Mesenchymal stem cell (in vitro differentiated cells and primary cell): ENCODE measurements around the gene SLC37A4.
A peak's percentile ranks its signal among the peaks of the same experiment; 100 is the strongest.

Experiments used
- DNase-seq: peaks from one replicate; pipeline ENCODE4 v3.0.0-alpha.2; 2013
- H2AFZ ChIP-seq: one replicate; pipeline ENCODE4 v1.6.1; 2013; ENCODE audit warnings: low read depth, mild to moderate bottlenecking, control low read depth, inconsistent platforms, low read length, moderate library complexity
- H2AK5ac ChIP-seq: 2 replicates; pipeline ENCODE4 v1.6.1; 2013; ENCODE audit warnings: low read length, moderate library complexity, mild to moderate bottlenecking, inconsistent platforms; ENCODE audit not compliant: severe bottlenecking
- H2BK120ac ChIP-seq: one replicate; pipeline ENCODE4 v1.6.1; 2013; ENCODE audit warnings: low read depth, mild to moderate bottlenecking, inconsistent platforms, low read length, moderate library complexity
- H2BK12ac ChIP-seq, 2 experiments: one replicate each; pipeline ENCODE4 v1.6.1; 2013; ENCODE audit warnings: inconsistent platforms in 2 of 2, low read length in 2 of 2, mild to moderate bottlenecking in 2 of 2, moderate library complexity in 2 of 2, control low read depth in 1 of 2
- H2BK15ac ChIP-seq: one replicate; pipeline ENCODE4 v1.6.1; 2013; ENCODE audit warnings: mild to moderate bottlenecking, low read depth, inconsistent platforms; ENCODE audit not compliant: poor library complexity, severe bottlenecking
- H2BK5ac ChIP-seq: 2 replicates; pipeline ENCODE4 v1.6.1; 2013; ENCODE audit warnings: low read depth, mild to moderate bottlenecking, low read length, control low read depth, inconsistent platforms; ENCODE audit not compliant: poor library complexity, severe bottlenecking
- H3K14ac ChIP-seq, 2 experiments: one replicate each; pipeline ENCODE4 v1.6.1; 2013; ENCODE audit warnings: inconsistent platforms in 2 of 2, low read length in 2 of 2, control low read depth in 1 of 2, mild to moderate bottlenecking in 1 of 2, moderate library complexity in 1 of 2
- H3K18ac ChIP-seq, 2 experiments: one replicate each; pipeline ENCODE4 v1.6.1; 2013; ENCODE audit warnings: inconsistent platforms in 2 of 2, low read length in 2 of 2, control low read depth in 1 of 2, low read depth in 1 of 2, mild to moderate bottlenecking in 1 of 2
- H3K23ac ChIP-seq, 2 experiments: one replicate each; pipeline ENCODE4 v1.6.1; 2013; ENCODE audit warnings: inconsistent platforms in 2 of 2, low read length in 2 of 2, mild to moderate bottlenecking in 2 of 2, moderate library complexity in 2 of 2, control low read depth in 1 of 2
- H3K27ac ChIP-seq: 2 replicates; pipeline ENCODE4 v1.5.1; 2013; ENCODE audit warnings: mild to moderate bottlenecking, moderate library complexity, low read length, control low read depth, inconsistent platforms; ENCODE audit not compliant: poor library complexity, severe bottlenecking
- H3K27me3 ChIP-seq, 2 experiments: 2 replicates each; pipeline versions ENCODE4 v1.6.1 to v1.7.0; 2013; ENCODE audit warnings: low read length in 2 of 2, mild to moderate bottlenecking in 2 of 2, moderate library complexity in 2 of 2, control low read depth in 1 of 2, inconsistent platforms in 1 of 2; ENCODE audit not compliant: control insufficient read depth in 1 of 2, insufficient read depth in 1 of 2
- H3K36me3 ChIP-seq, 2 experiments: 2 replicates each; pipeline versions ENCODE4 v1.6.1 to v1.7.0; 2013; ENCODE audit warnings: low read length in 2 of 2, control low read depth in 1 of 2, inconsistent platforms in 1 of 2, low read depth in 1 of 2, mild to moderate bottlenecking in 1 of 2; ENCODE audit not compliant: insufficient read depth in 2 of 2, control insufficient read depth in 1 of 2
- H3K4ac ChIP-seq, 2 experiments: one replicate each; pipeline ENCODE4 v1.6.1; 2013; ENCODE audit warnings: inconsistent platforms in 2 of 2, low read length in 2 of 2, mild to moderate bottlenecking in 2 of 2, moderate library complexity in 2 of 2, control low read depth in 1 of 2, low read depth in 1 of 2
- H3K4me1 ChIP-seq: 2 replicates; pipeline ENCODE4 v1.6.1; 2013; ENCODE audit warnings: low read depth, low read length, control low read depth; ENCODE audit not compliant: control insufficient read depth, insufficient read depth
- H3K4me2 ChIP-seq: 2 replicates; pipeline ENCODE4 v1.6.1; 2013; ENCODE audit warnings: low read length, mild to moderate bottlenecking, inconsistent platforms; ENCODE audit not compliant: poor library complexity, severe bottlenecking
- H3K4me3 ChIP-seq, 2 experiments: 2 replicates each; pipeline versions ENCODE4 v1.5.1 to v1.7.0; 2013; ENCODE audit warnings: low read length in 2 of 2, mild to moderate bottlenecking in 2 of 2, control low read depth in 1 of 2, low read depth in 1 of 2; ENCODE audit not compliant: insufficient read depth in 1 of 2
- H3K79me1 ChIP-seq: replicated peaks from 2 replicates; pipeline ENCODE4 v1.6.1; 2013; ENCODE audit warnings: mild to moderate bottlenecking, control low read depth, low read length, inconsistent platforms; ENCODE audit not compliant: poor library complexity, severe bottlenecking
- H3K9ac ChIP-seq: 2 replicates; pipeline ENCODE4 v1.7.0; 2013; ENCODE audit warnings: mild to moderate bottlenecking, low read length, moderate library complexity
- H3K9me3 ChIP-seq: 2 replicates; pipeline ENCODE4 v1.7.0; 2013; ENCODE audit warnings: mild to moderate bottlenecking, low read length; ENCODE audit not compliant: control insufficient read depth
- H4K8ac ChIP-seq: one replicate; pipeline ENCODE4 v1.6.1; 2013; ENCODE audit warnings: inconsistent platforms, mild to moderate bottlenecking, low read length, moderate library complexity
- H4K91ac ChIP-seq: one replicate; pipeline ENCODE4 v1.6.1; 2013; ENCODE audit warnings: mild to moderate bottlenecking, low read length, inconsistent platforms
- WGBS: methylation state at CpG from one replicate; pipeline ENCODE4 v1.1.7; 2013; ENCODE audit warnings: mixed read lengths; 5-methylcytosine and 5-hydroxymethylcytosine counted together

The SLC37A4 gene

DNA sequence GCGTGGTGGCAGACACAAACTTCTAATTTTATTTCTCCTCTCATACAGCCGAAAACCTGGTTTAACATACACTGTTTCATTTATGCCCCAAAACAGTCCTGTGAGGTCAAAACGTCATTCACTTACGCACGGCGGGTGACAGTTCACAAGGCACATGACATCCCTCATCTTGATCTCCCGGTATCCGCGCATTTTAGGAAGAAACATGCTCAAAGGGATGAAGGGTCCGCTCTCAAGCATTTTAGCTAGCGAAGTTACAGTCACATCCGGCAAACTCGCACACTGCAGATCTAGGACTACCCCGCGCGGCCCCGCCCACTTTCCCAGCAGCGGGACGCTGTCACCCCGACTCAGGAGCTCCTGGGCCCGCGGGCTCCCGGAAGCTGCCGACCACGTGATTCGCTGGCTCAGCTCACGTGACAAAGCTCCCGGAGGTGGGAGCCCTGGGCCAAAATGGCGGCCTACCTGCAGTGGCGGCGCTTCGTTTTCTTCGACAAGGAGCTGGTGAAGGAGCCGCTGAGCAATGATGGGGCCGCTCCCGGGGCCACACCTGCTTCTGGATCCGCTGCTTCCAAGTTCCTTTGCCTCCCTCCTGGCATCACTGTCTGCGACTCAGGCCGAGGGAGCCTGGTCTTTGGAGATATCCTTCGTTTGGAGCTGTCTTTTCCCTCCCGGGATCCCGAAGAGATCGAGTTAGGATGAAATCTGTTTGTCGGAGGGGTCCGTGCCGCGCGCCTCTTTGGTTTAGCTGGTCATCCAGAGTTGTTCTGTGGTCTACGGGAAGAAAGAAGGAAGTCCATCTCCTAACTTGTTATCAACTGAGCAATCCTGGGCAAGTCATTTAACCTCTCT, 36.9 kb upstream of the SLC37A4 start, which contains the start of gene VPS11:
Gene VPS11 (plus strand): TSS at position 448 of the 852 bp plus-strand sequence. CDS start 6 bp downstream, at position 454.
- Histone ChIP-seq H4K91ac (peak within 1 kb of the TSS; percentile 36), H3K4me2 (peak within 1 kb of the TSS; percentile 71), H3K9ac (peak within 1 kb of the TSS; percentile 98), H4K8ac (peak within 1 kb of the TSS; percentile 77), H3K27me3 (no peaks in the 10 kb centered on the region), H3K79me1 (peaks cover 21% of the 10 kb centered on the region), H2BK12ac (peak within 1 kb of the TSS in 1 of 2 experiments; percentile 42), H2AFZ (peak within 1 kb of the TSS; percentile 100), H3K4me3 (peak within 1 kb of the TSS; percentile 84 to 98), H3K27ac (peak within 1 kb of the TSS; percentile 64), H2BK5ac (peak within 1 kb of the TSS; percentile 48), H3K36me3 (peaks cover 19 to 30% of the 10 kb centered on the region in 2 experiments), H3K18ac (peak within 1 kb of the TSS; percentile 23 to 97), H2BK120ac (no peak within 1 kb of the TSS), H3K23ac (peak within 1 kb of the TSS in 1 of 2 experiments; percentile 72), H3K4me1 (peaks cover 3% of the 10 kb centered on the region), H2AK5ac (no peak within 1 kb of the TSS), H3K9me3 (no peaks in the 10 kb centered on the region), H3K14ac (peak within 1 kb of the TSS in 1 of 2 experiments; percentile 95), H3K4ac (peak within 1 kb of the TSS; percentile 19 to 96), H2BK15ac (no peak within 1 kb of the TSS)
- peak; percentile 97 for DNase-seq
- under 1% methylated on average over 48 of the region's 49 CpGs for WGBS

DNA sequence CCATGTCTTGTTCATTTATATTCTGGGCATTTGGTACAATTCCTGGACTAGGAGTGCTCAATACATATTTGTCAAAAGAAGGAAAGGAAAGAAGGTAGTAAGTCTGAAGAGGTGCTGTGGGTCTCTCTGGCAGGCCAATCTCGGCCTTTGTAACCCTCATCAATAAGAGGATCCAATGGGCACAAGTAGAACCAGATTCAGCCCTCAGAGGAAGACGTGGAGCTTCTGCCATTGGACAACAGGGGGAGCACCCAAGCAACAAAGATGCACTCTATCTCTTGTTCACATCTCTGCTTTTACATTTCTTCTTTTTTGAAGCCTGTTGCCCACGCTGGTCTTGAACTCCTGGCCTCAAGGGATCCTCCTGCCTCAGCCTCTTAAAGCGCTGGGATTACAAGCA, 34.7 kb upstream of the SLC37A4 start:
- Histone ChIP-seq H2BK15ac (no peak overlapping the region), H2BK5ac (no peak overlapping the region), H3K27me3 (no peaks in the 10 kb centered on the region), H2AK5ac (no peak overlapping the region), H3K23ac (no peak overlapping the region), H3K79me1 (peaks cover 16% of the 10 kb centered on the region), H2BK12ac (no peak overlapping the region), H3K4me3 (no peak overlapping the region), H2BK120ac (no peak overlapping the region), H3K4me1 (peaks cover 3% of the 10 kb centered on the region), H3K4ac (no peak overlapping the region), H3K4me2 (no peak overlapping the region), H3K9ac (no peak overlapping the region), H3K18ac (no peak overlapping the region), H4K8ac (no peak overlapping the region), H4K91ac (no peak overlapping the region), H3K27ac (no peak overlapping the region), H3K9me3 (no peaks in the 10 kb centered on the region), H3K14ac (no peak overlapping the region), H2AFZ (no peak overlapping the region), H3K36me3 (peaks cover 3 to 14% of the 10 kb centered on the region in 2 experiments)
- WGBS: 58% methylated on average over 4 of the region's 4 CpGs
- peak; percentile 62 for DNase-seq

DNA sequence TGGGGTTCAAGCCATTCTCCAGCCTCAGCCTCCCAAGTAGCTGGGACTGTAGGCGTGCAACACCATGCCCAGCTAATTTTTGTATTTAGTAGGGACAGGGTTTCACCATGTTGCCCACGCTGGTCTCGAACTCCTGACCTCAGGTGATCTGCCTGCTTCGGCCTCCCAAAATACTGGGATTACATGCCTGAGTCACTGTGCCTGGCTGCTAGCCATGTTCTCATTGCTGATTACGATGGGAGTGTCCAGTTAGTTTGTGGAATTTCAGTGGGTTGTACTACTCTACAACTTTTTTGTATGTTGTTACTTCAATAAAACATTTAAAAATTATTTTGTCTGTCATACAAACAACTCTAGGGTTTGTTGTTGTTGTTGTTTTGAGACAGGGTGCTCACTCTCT, 32.1 kb upstream of the SLC37A4 start:
- H2BK5ac ChIP-seq: no peak overlapping the region
- peaks cover 9% of the 10 kb centered on the region for H3K4me1 ChIP-seq
- no peak overlapping the region for H2BK15ac ChIP-seq
- no peaks in the 10 kb centered on the region for H3K27me3 ChIP-seq
- H3K14ac ChIP-seq: peak overlapping the region in 1 of 2 experiments; percentile 51
- peak overlapping the region; percentile 22 for H3K9ac ChIP-seq
- no peaks in the 10 kb centered on the region for H3K9me3 ChIP-seq
- H3K79me1 ChIP-seq: peaks cover 13% of the 10 kb centered on the region
- H4K8ac ChIP-seq: no peak overlapping the region
- 97% methylated on average over 4 of the region's 5 CpGs for WGBS
- DNase-seq: no peak
- H3K23ac ChIP-seq: no peak overlapping the region
- no peak overlapping the region for H2BK12ac ChIP-seq
- no peak overlapping the region for H3K4me2 ChIP-seq
- H2AFZ ChIP-seq: no peak overlapping the region
- H3K27ac ChIP-seq: no peak overlapping the region
- no peak overlapping the region for H3K18ac ChIP-seq
- no peak overlapping the region for H2BK120ac ChIP-seq
- no peak overlapping the region for H3K4me3 ChIP-seq
- H4K91ac ChIP-seq: no peak overlapping the region
- peaks cover 0 to 4% of the 10 kb centered on the region in 2 experiments for H3K36me3 ChIP-seq
- no peak overlapping the region for H2AK5ac ChIP-seq
- no peak overlapping the region for H3K4ac ChIP-seq

DNA sequence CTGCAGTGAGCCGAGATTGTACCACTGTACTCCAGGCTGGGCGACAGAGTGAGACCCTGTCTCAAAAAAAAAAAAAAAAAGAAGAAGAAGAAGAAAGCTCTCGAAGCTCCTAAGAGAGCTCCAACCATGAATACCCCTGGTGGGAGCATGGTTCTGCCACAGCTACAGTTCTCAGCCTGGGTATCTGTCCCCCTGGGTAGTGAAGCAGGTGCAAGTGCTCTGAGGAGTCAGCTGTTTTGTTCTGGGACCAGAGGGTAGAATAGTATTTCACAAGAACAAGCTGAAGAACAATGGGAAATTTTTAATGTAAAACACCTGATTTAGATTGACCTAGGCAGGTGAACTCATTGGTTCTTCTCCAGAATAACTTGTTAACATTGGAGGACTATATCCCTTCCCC, 30.6 kb upstream of the SLC37A4 start:
- Histone ChIP-seq H3K27me3 (no peaks in the 10 kb centered on the region), H4K8ac (no peak overlapping the region), H2AK5ac (no peak overlapping the region), H3K18ac (no peak overlapping the region), H2BK12ac (no peak overlapping the region), H3K4me2 (no peak overlapping the region), H3K9ac (no peak overlapping the region), H3K14ac (no peak overlapping the region), H3K9me3 (no peaks in the 10 kb centered on the region), H3K27ac (no peak overlapping the region), H3K79me1 (peaks cover 12% of the 10 kb centered on the region), H3K4me3 (no peak overlapping the region), H3K36me3 (peaks cover 0 to 4% of the 10 kb centered on the region in 2 experiments), H2BK15ac (no peak overlapping the region), H3K4ac (no peak overlapping the region), H2BK5ac (no peak overlapping the region), H2BK120ac (no peak overlapping the region), H2AFZ (no peak overlapping the region), H3K23ac (no peak overlapping the region), H4K91ac (no peak overlapping the region), H3K4me1 (peaks cover 7% of the 10 kb centered on the region)
- no peak for DNase-seq
- 98% methylated on average over 3 of the region's 3 CpGs for WGBS
